GM19468 (cell line): ENCODE measurements around the gene SCAMP5.

Experiments used
- ATAC-seq: cut with Tn5 transposase; IDR thresholded peaks from one replicate; pipeline ENCODE4 v1.9.1; 2021; ENCODE audit warnings: mild to moderate bottlenecking, moderate library complexity, moderate number of reproducible peaks; ENCODE audit not compliant: unreplicated experiment; ENCODE audit errors: extremely low read depth

SCAMP5 gene

GRCh38 chr15:74967670-74968069 lies 27.7 kb upstream of the SCAMP5 start:
- no peak for ATAC-seq

- no peak for ATAC-seq
These were observed 19.2 kb upstream of the SCAMP5 start for GRCh38 chr15:74976159-74976558.

GRCh38 chr15:74977599-74977998 lies 17.8 kb upstream of the SCAMP5 start:
- no peak for ATAC-seq

GRCh38 chr15:74978077-74978476 lies 17.3 kb upstream of the SCAMP5 start:
- no peak for ATAC-seq

- no peak for ATAC-seq
These were observed 16.9 kb upstream of the SCAMP5 start for GRCh38 chr15:74978503-74978902.

GRCh38 chr15:74982183-74982582 lies 13.2 kb upstream of the SCAMP5 start:
- ATAC-seq, result no peak

GRCh38 chr15:74983725-74984231 lies 11.6 kb upstream of the SCAMP5 start:
- no peak for ATAC-seq

GRCh38 chr15:74988007-74988800 lies 7.2 kb upstream of the SCAMP5 start:
- no peak for ATAC-seq

GRCh38 chr15:74989527-74989926 lies 5.8 kb upstream of the SCAMP5 start:
- ATAC-seq, result no peak

- ATAC-seq, result no peak
These were observed 2.7 kb upstream of the SCAMP5 start for GRCh38 chr15:74992619-74993018.

GRCh38 chr15:74994236-74994635 lies 1.1 kb upstream of the SCAMP5 start:
- no peak for ATAC-seq

- ATAC-seq, result no peak
These were observed 678 bp upstream of the SCAMP5 start for GRCh38 chr15:74994685-74995084.

GRCh38 chr15:74995779-74996765 lies 709 bp downstream of the SCAMP5 start:
- no peak for ATAC-seq

- ATAC-seq, result no peak
These were observed 1.8 kb downstream of the SCAMP5 start for GRCh38 chr15:74997141-74997540.

- ATAC-seq, result no peak
These were observed 2.2 kb downstream of the SCAMP5 start for GRCh38 chr15:74997543-74997942.

GRCh38 chr15:75001310-75001709 lies 5.9 kb downstream of the SCAMP5 start:
- no peak for ATAC-seq

- no peak for ATAC-seq
These were observed 7.0 kb downstream of the SCAMP5 start for GRCh38 chr15:75002398-75002797.

- no peak for ATAC-seq
These were observed 11.9 kb downstream of the SCAMP5 start for GRCh38 chr15:75007216-75007615.

- no peak for ATAC-seq
These were observed 12.9 kb downstream of the SCAMP5 start for GRCh38 chr15:75008221-75008625.

- peak; percentile 94 for ATAC-seq
These were observed 13.4 kb downstream of the SCAMP5 start for GRCh38 chr15:75008629-75009326.
